Activated B cell treated with CpG ODN at 0.5 μM for 24 hours (primary cell): ENCODE data around the gene LDLRAD3. TPM values are rescaled to one million over a fixed set of nuclear protein-coding genes. Genes with fewer than 3 reads are reported as not detected.

Experiments
- ATAC-seq: fragments of 200-7000 bp; cut with Tn5 transposase; one replicate; pipeline ENCODE4 v1.10.0; 2021; ENCODE audit warnings: low read depth, mild to moderate bottlenecking, moderate library complexity
- CTCF ChIA-PET: fragments of 350-600 bp; sonication (Branson Sonifier 250); formaldehyde crosslinking; loops from one replicate; lab custom pipeline; 2021; ENCODE audit warnings: antibody characterized with exemption; lab: Charles Lee
- POLR2A ChIA-PET: fragments of 350-600 bp; sonication (Branson Sonifier 250); formaldehyde crosslinking; loops from one replicate; lab custom pipeline; 2021; ENCODE audit warnings: antibody characterized with exemption; lab: Charles Lee
- DNase-seq: peaks from one replicate; pipeline ENCODE4 v3.0.0; 2022
- H3K27ac Mint-ChIP-seq: one replicate; pipeline ENCODE4 v1.8.0; 2020; ENCODE audit warnings: mixed read lengths
- H3K27me3 Mint-ChIP-seq: one replicate; pipeline ENCODE4 v1.8.0; 2021; ENCODE audit warnings: mixed read lengths
- H3K36me3 Mint-ChIP-seq: one replicate; pipeline ENCODE4 v1.8.0; 2021; ENCODE audit warnings: low read depth, mixed read lengths
- H3K4me1 Mint-ChIP-seq: one replicate; pipeline ENCODE4 v1.8.0; 2021; ENCODE audit warnings: mixed read lengths
- H3K4me3 Mint-ChIP-seq: one replicate; pipeline ENCODE4 v1.8.0; 2020; ENCODE audit warnings: mild to moderate bottlenecking, mixed read lengths
- H3K9me3 Mint-ChIP-seq: one replicate; pipeline ENCODE4 v1.8.0; 2020; ENCODE audit warnings: mixed read lengths
- CTCF ChIP-seq: fragments of 200-600 bp; IDR thresholded peaks from one replicate; pipeline ENCODE4 v1.8.0; 2022; ENCODE audit warnings: antibody characterized with exemption, mild to moderate bottlenecking
- intact Hi-C: fragments of 100-400 bp; cut with micrococcal nuclease; formaldehyde crosslinking; loops from one replicate; pipeline ENCODE4 v1.15.1; 2024
- total RNA-seq: library from RNA; stranded (reverse); gene quantifications from 2 replicates; pipeline ENCODE4 v1.2.3, GENCODE V29; 2022

LDLRAD3 gene
- total RNA-seq, 1 donor from 2014 or later = not detected

GRCh38 chr11:35932681-35933319 is 11.1 kb upstream of the LDLRAD3 start:
- intact Hi-C loops = no loop called here
- POLR2A ChIA-PET = no interaction called here

GRCh38 chr11:35933320-35933871 is 10.5 kb upstream of the LDLRAD3 start:
- intact Hi-C loops = no loop called here
- TF ChIP-seq CTCF = no peak
- no peak overlapping the region for H3K4me3 Mint-ChIP-seq
- POLR2A ChIA-PET = no interaction called here
- H3K4me1 Mint-ChIP-seq = no peaks in the 10 kb centered on the region
- H3K27me3 Mint-ChIP-seq = peaks cover 20% of the 10 kb centered on the region
- H3K36me3 Mint-ChIP-seq = no peaks in the 10 kb centered on the region
- DNase-seq = no peak
- H3K27ac Mint-ChIP-seq = no peak overlapping the region
- no peak for ATAC-seq
- CTCF ChIA-PET = no interaction called here
- no peaks in the 10 kb centered on the region for H3K9me3 Mint-ChIP-seq

More at GRCh38 chr11:35932681-35933319, 11.1 kb upstream of the LDLRAD3 start:
- H3K9me3 Mint-ChIP-seq = no peaks in the 10 kb centered on the region
- H3K4me3 Mint-ChIP-seq = no peak overlapping the region
- CTCF ChIA-PET = no interaction called here
- no peak overlapping the region for H3K27ac Mint-ChIP-seq
- no peak for TF ChIP-seq CTCF
- H3K27me3 Mint-ChIP-seq = peaks cover 19% of the 10 kb centered on the region
- ATAC-seq (no peak), DNase-seq (no peak)
- H3K36me3 Mint-ChIP-seq = no peaks in the 10 kb centered on the region
- H3K4me1 Mint-ChIP-seq = no peaks in the 10 kb centered on the region

GRCh38 chr11:35934271-35934670 is 9.6 kb upstream of the LDLRAD3 start:
- no peaks in the 10 kb centered on the region for H3K9me3 Mint-ChIP-seq
- no peak overlapping the region for H3K27ac Mint-ChIP-seq
- intact Hi-C loops = no loop called here
- POLR2A ChIA-PET = no interaction called here
- H3K4me1 Mint-ChIP-seq = no peaks in the 10 kb centered on the region
- CTCF ChIA-PET = no interaction called here
- TF ChIP-seq CTCF = no peak
- H3K27me3 Mint-ChIP-seq = peaks cover 20% of the 10 kb centered on the region
- no peak for DNase-seq
- H3K4me3 Mint-ChIP-seq = no peak overlapping the region
- ATAC-seq = no peak
- H3K36me3 Mint-ChIP-seq = no peaks in the 10 kb centered on the region

- Mint-ChIP-seq H3K27ac (no peak overlapping the region), H3K9me3 (no peaks in the 10 kb centered on the region), H3K4me3 (no peak overlapping the region), H3K4me1 (no peaks in the 10 kb centered on the region), H3K36me3 (no peaks in the 10 kb centered on the region), H3K27me3 (peaks cover 20% of the 10 kb centered on the region)
- ChIA-PET POLR2A (no interaction called here), CTCF (no interaction called here)
- DNase-seq (no peak), ATAC-seq (no peak)
- intact Hi-C loops = no loop called here
- no peak for TF ChIP-seq CTCF
These were observed 8.9 kb upstream of the LDLRAD3 start for GRCh38 chr11:35934981-35935380.

GRCh38 chr11:35935390-35935789 is 8.5 kb upstream of the LDLRAD3 start:
- DNase-seq (no peak), ATAC-seq (no peak)
- Mint-ChIP-seq H3K27me3 (peaks cover 20% of the 10 kb centered on the region), H3K4me3 (no peak overlapping the region), H3K9me3 (no peaks in the 10 kb centered on the region), H3K27ac (no peak overlapping the region), H3K36me3 (no peaks in the 10 kb centered on the region), H3K4me1 (no peaks in the 10 kb centered on the region)
- intact Hi-C loops = no loop called here
- TF ChIP-seq CTCF = no peak
- ChIA-PET POLR2A (no interaction called here), CTCF (no interaction called here)
